Renal pelvis (tissue), 4 donors: ENCODE results near the gene CACNB2. TPM values are rescaled to one million over a fixed set of nuclear protein-coding genes. Genes with fewer than 3 reads are reported as not detected.
"Not testable (repeated sequence)": the region's sequence is repeated elsewhere in the genome, so short reads cannot be mapped to it uniquely, and the experiment has no call there.

Experiments
- DNase-seq: peaks from one replicate; pipeline ENCODE4 v3.0.0-alpha.2; 2013
- polyA plus RNA-seq, 3 donors: library from polyadenylated mRNA; unstranded; fragments of 120-200 nt; gene quantifications; one replicate each; pipeline ENCODE4 v1.2.1, GENCODE V29; 2013; ENCODE audit not compliant: insufficient read length in 3 of 3

Gene CACNB2
- polyA plus RNA-seq, 3 donors = 2.4 to 6.1 (median 4.9) TPM

GRCh38 chr10:18144396-18144795, 4.2 kb downstream of the CACNB2 start:
- no peak for DNase-seq

- no peak for DNase-seq
Observed at GRCh38 chr10:18144928-18145327, 4.7 kb downstream of the CACNB2 start.

DNA sequence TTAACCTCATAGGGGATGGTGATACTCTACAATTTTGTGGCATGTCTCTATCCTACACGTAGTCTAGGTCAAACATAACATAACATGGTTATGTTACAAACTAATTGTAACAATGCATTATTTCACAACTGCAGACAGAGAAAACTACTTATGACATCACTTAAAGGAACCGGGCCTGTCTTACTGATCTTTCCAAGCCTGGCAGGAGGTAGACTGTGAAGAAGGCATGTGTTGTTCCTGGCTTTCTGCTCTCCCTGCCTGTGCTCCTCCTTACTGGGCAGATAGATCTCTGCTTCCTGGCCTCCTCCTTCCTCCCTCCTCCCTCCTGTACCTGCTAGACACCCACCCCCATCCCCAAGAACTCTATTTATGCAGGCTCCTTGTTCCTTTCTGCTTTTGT, 5.4 kb downstream of the CACNB2 start:
- no peak for DNase-seq

GRCh38 chr10:18149196-18149800, 9.1 kb downstream of the CACNB2 start:
- DNase-seq = no peak

DNA sequence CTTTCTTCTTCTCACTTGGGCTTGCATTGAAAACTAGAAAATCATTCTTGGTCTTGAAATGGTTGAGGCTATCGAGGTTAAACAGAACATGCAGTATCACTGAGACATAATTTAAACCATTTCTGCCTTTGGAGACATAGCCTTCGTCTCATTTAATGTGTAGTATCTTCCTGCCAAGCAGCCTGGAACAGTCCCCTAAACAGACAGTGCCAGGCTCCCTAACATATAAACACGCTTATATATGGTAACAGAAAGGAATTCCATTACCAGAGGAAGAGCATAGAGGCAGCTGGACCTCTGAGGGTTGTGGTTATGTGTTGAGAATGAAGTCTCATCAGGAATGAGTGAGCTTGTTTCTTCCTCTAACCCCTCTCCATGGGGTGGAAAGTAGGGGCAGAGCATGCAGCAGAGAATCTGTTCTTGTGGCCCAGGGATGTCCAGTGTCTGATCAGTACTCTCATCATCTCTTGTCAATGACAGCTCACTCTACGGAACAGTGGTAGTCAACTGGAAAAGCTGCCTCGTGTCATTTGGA, 11.2 kb downstream of the CACNB2 start:
- no peak for DNase-seq

- not testable (repeated sequence) for DNase-seq
Observed at GRCh38 chr10:18153381-18153780, 13.2 kb downstream of the CACNB2 start.

DNA sequence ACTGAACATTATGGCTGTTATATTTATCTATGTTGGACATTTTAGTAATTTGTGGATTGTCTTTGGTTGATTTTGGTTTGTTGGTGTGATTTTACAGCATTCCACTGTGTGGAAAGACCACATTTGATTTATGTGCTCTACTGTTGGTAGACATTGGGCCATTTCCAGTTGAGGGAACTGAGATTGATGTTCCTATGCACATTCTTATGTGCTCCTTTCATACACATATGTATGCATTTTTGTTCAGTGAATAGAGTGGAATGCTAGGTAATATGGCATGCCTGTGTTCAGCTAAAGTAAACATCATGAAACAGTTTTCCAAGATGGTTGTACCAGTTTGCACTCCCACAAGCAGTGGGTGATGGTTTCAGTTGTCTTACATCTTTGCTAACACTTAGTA, 15.1 kb downstream of the CACNB2 start:
- DNase-seq = no peak

GRCh38 chr10:18156797-18157196, 16.6 kb downstream of the CACNB2 start:
- DNase-seq = not testable (repeated sequence)

DNA sequence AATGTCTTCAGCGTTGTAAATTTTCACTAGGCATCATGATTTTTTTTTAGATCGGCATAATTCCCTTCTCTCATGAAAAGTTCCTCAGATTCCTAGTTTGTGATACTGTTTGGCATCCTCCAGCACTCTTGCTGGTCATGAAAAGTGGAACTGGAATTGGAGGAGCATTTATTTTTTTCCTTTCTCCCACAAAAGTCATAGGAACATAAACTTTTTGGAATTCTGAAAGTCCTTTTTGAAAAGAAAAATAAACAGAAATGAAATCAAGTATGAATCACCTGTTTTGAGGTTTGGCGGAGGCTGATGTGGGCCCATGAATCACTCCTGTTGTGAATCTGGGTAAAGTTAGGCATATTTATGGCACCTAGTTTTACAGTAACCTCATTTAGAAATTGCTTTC, 17.7 kb downstream of the CACNB2 start:
- DNase-seq = no peak

GRCh38 chr10:18158773-18159265, 18.6 kb downstream of the CACNB2 start:
- no peak for DNase-seq

DNA sequence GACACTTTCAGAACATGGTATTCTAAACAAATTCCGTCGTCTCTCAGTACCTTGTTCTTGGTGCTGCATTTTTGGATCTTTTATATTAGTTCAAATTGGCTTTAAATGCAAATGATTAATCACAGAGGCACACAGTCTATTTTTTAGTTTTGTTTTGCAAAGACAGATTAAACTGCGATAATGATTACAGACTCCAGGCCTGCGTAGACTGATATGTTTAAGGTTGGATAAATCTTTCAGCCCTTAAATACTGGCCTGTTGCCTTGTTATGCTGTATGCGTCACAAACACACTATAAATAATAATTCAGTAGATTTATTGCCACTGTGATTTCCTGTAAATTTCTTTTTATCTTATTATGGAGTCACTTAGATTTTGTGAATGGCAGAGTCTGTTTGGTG, 19.3 kb downstream of the CACNB2 start:
- DNase-seq = no peak

GRCh38 chr10:18162021-18162627, 21.9 kb downstream of the CACNB2 start:
- DNase-seq = no peak

DNA sequence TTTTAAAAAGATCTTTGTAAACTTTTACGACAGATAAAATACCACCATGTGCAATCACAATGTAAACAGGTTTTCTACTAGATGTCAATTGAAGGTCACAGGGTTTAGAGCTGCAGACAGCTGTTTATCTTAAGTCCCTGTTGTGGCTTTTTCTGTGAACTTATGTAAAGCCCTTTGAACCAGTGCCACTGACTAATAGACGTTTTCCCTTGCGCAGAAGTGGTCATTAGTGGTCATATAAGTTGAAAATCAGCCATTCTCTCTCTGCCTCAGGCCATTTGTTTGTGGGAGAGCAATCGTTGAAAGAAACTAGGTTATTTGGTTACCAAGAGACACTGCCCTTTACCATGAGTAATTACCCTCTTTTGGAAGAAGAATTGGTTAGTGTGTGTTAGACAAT, 23.9 kb downstream of the CACNB2 start:
- DNase-seq = no peak

GRCh38 chr10:18164748-18165361, 24.6 kb downstream of the CACNB2 start:
- no peak for DNase-seq

DNA sequence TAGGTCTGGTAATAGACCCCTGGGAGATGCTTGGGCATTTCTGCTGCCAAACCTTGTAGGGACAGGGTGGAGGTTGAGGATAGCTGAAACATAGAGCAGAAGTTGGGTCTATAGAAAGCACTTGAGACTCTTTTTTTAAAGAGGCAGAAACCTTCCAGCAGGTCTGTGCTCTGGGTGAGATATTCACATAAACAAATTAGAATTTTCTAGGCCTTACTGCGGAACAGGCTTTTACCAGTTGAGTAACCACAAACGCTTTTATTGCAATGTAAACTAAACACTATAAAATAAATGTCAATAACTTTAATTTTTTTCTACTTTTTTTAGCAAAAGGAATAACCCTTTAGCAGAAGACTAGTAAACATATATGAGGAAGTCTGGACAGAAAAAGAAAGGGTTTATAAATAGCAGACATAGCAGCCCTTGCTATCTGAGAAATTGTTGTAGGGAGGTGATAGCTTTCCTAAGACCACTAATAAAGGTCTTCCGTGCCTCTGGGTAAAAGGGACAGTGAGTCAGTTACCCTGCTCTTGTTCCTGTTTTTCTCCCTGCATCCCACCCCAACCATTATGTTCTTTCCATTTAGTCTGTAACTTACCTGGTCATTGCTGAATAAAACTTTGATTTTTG, 38.7 kb downstream of the CACNB2 start:
- DNase-seq = no peak

GRCh38 chr10:18179891-18180290, 39.7 kb downstream of the CACNB2 start:
- no peak for DNase-seq

DNA sequence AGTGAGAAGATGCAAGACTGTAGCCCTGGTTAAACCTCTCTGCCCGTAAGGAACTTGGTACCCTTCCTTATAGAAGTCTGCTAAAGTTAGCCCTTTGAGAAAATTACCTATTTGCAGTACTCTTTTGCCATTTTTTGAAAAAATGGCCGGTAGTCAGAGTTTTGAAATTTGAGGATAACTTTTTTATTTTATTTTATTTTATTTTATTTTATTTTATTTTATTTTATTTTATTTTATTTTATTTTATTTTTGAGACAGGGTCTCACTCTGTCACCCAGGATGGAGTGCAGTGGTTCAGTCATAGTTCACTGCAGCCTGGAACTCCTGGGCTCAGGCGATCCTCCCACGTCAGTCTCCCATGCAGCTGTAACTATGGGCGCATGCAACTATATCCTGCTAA, 41.2 kb downstream of the CACNB2 start:
- DNase-seq = not testable (repeated sequence)

GRCh38 chr10:18185621-18186020, 45.4 kb downstream of the CACNB2 start:
- no peak for DNase-seq

- DNase-seq = no peak
Observed at GRCh38 chr10:18190840-18191239, 50.6 kb downstream of the CACNB2 start.

GRCh38 chr10:18194634-18195033, 54.4 kb downstream of the CACNB2 start:
- DNase-seq = no peak

DNA sequence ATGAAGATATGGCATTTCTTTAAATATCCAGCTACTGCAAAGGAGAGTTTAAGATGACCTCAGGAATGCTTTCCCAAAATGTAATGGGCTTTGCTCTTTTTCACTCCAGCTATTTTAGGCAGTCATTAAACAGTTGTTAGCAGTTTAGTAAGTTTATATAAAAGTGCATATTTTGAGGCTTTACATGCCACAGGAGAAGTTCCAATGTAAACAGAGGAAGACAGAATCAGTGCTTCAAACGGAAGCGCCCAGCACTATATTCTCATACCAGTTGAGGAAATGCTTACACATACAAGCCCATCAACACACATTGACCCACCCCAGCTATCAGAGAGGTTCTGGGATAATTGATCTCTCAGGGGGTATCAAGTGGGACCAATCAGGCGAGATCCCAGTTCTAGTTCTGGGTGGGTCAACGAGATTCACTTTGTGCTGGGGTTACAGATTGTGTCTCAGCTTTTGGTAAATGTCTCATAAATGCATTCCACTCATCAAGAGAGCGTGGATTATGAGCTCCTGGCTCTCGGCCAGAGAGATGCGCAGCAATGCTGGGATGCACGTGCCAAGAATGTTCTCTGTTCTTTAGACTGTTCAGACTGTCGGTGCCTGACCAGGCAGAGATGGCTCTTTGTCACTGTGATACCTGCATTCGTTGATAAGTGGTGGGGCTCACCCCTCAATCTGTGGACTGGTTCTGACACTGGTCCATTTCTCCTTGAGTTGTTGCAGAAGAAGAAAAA, 55.0 kb downstream of the CACNB2 start:
- DNase-seq = no peak
